ENCODE results near the gene HMGXB4. TPM values are rescaled to one million over a fixed set of nuclear protein-coding genes. Genes with fewer than 3 reads are reported as not detected.

HMGXB4 gene
- total and polyA plus RNA-seq, 8 donors = 19.2 to 34.6 (median 31.5) TPM

DNA sequence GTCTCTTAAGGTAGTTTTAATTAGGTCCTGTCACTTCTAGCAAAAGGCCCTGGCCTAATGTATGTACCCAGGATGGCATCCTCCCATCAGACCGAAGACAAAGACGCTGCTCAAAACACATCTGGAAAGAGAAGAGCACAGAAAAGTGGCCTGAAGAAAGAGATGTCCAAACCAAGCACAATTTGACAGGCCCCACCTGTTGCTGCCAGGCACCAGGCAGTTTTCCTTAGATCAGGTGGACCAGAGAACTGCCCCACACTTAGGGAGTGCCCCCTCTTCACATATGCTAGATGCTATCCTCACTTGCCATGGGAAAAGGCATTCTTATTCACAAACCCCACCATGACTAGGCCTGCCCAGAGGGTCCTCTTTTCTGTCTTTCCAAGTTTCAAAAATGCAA is 3.3 kb upstream of the HMGXB4 start:
- intact Hi-C loops (cut with DNase I) = no loop called here
- DNase-seq = no peak
- H3K4me3 ChIP-seq = no peak overlapping the region
- TF ChIP-seq CTCF (IDR thresholded peaks at IDR 0.05) = no peak
- H3K36me3 ChIP-seq = no peaks in the 10 kb centered on the region
- ATAC-seq = no peak
- H3K4me1 ChIP-seq = peaks cover 4 to 14% of the 10 kb centered on the region in 2 donors
- no peaks in the 10 kb centered on the region for H3K27me3 ChIP-seq
- H3K9me3 ChIP-seq = no peaks in the 10 kb centered on the region
- no peak overlapping the region for H3K27ac ChIP-seq

GRCh38 chr22:35257002-35257320 is 332 bp upstream of the HMGXB4 start:
- DNase-seq (no peak), ATAC-seq (peak; percentile 21)
- H3K27ac ChIP-seq = peak overlapping the region in 1 of 2 donors; percentile 94
- H3K4me3 ChIP-seq = peak overlapping the region; percentile 77 to 83
- intact Hi-C loops (cut with DNase I) = no loop called here
- TF ChIP-seq CTCF (IDR thresholded peaks at IDR 0.05) = no peak
- no peaks in the 10 kb centered on the region for H3K27me3 ChIP-seq
- H3K9me3 ChIP-seq = no peaks in the 10 kb centered on the region
- peaks cover 4 to 19% of the 10 kb centered on the region in 2 donors for H3K4me1 ChIP-seq
- peaks cover 0 to 1% of the 10 kb centered on the region in 2 donors for H3K36me3 ChIP-seq

DNA sequence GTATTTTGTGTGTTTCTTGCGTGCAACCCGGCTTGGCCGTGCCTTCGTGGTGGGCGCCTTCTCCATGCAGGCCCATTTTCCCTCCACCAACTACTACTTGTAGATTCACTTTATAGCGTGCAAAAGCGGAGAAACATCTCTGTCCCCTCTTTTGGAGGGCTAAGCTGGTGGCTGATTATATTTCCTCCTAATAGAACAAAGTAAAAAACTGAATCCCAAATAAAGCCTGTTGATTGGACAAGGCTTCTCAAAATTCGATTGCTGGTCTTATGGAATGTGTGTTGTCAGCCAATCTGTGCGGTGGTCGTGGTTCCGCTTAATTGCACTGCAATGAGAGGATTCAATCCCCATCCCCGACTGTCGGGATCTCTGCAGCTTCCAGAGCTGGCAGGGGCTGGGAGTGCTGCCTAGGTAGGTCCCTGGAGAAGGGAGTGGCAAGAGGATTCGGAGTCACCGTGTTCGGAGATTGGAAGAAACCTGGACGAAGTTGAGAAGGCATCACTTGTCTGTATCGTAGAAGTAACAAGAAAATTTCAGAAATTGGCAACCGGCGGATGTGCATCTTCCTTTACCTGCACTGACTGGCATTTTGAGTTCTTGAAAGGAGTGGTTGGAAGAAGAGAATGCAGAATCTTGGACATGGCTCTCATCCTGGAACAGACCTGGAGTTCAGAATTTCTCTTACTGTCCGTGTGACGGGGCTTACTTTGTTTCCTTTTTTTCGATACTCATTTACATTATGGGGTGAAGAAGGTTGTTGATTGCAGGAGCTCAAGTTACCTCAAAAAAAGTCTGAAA is 1.1 kb downstream of the HMGXB4 start:
- peak in 2 of 4 donors; percentile 1 to 14 for DNase-seq
- H3K4me1 ChIP-seq = peaks cover 4 to 19% of the 10 kb centered on the region in 2 donors
- H3K9me3 ChIP-seq = no peaks in the 10 kb centered on the region
- TF ChIP-seq CTCF (IDR thresholded peaks at IDR 0.05) = no peak
- H3K27ac ChIP-seq = peak overlapping the region; percentile 85 to 94
- intact Hi-C loops (cut with DNase I) = no loop called here
- peak; percentile 4 for ATAC-seq
- peak overlapping the region; percentile 77 to 83 for H3K4me3 ChIP-seq
- H3K36me3 ChIP-seq = peaks cover 0 to 16% of the 10 kb centered on the region in 2 donors
- H3K27me3 ChIP-seq = no peaks in the 10 kb centered on the region

DNA sequence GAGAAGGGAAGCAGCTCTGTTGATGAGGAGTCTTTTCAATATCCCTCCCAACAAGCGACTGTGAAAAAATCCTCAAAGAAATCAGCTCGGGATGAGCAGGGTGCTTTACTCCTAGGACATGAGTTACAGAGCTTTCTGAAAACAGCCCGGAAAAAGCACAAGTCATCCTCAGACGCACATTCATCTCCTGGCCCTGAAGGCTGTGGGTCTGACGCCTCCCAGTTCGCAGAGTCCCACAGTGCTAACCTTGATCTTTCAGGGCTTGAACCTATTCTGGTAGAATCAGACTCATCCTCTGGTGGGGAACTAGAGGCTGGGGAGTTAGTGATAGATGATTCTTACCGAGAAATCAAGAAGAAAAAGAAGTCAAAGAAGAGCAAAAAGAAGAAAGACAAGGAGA is 7.7 kb downstream of the HMGXB4 start:
- no peaks in the 10 kb centered on the region for H3K9me3 ChIP-seq
- H3K36me3 ChIP-seq = peaks cover 0 to 82% of the 10 kb centered on the region in 2 donors
- ATAC-seq (no peak), DNase-seq (no peak)
- H3K27me3 ChIP-seq = no peaks in the 10 kb centered on the region
- no peaks in the 10 kb centered on the region for H3K4me1 ChIP-seq
- H3K4me3 ChIP-seq = no peak overlapping the region
- intact Hi-C loops (cut with DNase I) = no loop called here
- TF ChIP-seq CTCF (IDR thresholded peaks at IDR 0.05) = no peak
- no peak overlapping the region for H3K27ac ChIP-seq

DNA sequence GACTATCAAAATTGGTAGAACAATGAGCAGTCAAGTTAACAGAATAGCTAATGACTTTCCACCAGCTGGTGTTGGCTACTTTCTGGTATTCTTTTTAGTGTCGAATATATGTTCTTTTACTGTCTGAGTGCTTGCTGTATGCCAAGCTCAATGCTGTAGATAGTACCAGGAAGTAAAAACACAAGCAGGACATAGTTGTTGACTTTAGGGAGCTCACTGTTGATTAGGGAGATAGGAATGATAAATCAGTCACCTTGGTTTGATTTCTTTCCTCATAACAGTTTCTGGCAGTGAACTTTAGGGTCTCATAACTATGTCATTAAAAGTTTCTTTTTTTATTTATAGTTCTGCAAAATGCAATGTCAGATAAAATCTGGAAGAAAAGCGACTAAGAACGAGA is 9.0 kb downstream of the HMGXB4 start:
- Histone ChIP-seq H3K9me3 (no peaks in the 10 kb centered on the region), H3K27ac (no peak overlapping the region), H3K27me3 (no peaks in the 10 kb centered on the region), H3K4me1 (no peaks in the 10 kb centered on the region), H3K4me3 (no peak overlapping the region), H3K36me3 (peaks cover 0 to 94% of the 10 kb centered on the region in 2 donors)
- TF ChIP-seq CTCF (IDR thresholded peaks at IDR 0.05) = no peak
- intact Hi-C loops (cut with DNase I) = no loop called here
- DNase-seq (no peak), ATAC-seq (no peak)
